ENCODE results near the gene TFR2.

Gene TFR2

DNA sequence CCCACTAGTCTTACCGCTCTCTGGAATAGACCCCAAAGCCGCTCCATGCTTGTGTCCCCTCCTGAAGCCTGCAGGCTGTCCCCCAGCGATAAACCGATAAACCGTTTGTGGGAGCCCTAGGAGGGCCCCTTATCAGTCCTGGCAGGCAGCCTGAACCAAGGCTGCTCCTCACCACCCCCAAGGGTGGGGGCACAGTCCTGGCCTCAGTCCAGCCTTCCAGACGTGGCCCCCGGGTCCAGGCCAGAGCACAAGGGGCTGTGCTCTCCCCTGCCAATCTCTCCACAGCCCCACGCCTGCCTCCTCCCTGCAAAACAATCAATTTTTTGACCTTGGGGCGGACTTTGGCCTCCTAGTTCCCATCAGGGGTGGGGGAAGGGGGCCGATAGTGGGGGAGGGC, at the start of gene TFR2:
TFR2 (minus strand) TSS at position 90 of the 397 bp plus-strand sequence; CDS start at position 47, 43 bp downstream.
- Mint-ChIP-seq H3K27me3 (ENCODE audit: low read depth) (peaks cover 11% of the 10 kb centered on the region), H3K9me3 (no peaks in the 10 kb centered on the region), H3K36me3 (ENCODE audit: low read depth) (no peaks in the 10 kb centered on the region), H3K27ac (no peak within 1 kb of the TSS), H3K4me1 (ENCODE audit: low read depth) (no peaks in the 10 kb centered on the region), H3K4me3 (no peak within 1 kb of the TSS)

DNA sequence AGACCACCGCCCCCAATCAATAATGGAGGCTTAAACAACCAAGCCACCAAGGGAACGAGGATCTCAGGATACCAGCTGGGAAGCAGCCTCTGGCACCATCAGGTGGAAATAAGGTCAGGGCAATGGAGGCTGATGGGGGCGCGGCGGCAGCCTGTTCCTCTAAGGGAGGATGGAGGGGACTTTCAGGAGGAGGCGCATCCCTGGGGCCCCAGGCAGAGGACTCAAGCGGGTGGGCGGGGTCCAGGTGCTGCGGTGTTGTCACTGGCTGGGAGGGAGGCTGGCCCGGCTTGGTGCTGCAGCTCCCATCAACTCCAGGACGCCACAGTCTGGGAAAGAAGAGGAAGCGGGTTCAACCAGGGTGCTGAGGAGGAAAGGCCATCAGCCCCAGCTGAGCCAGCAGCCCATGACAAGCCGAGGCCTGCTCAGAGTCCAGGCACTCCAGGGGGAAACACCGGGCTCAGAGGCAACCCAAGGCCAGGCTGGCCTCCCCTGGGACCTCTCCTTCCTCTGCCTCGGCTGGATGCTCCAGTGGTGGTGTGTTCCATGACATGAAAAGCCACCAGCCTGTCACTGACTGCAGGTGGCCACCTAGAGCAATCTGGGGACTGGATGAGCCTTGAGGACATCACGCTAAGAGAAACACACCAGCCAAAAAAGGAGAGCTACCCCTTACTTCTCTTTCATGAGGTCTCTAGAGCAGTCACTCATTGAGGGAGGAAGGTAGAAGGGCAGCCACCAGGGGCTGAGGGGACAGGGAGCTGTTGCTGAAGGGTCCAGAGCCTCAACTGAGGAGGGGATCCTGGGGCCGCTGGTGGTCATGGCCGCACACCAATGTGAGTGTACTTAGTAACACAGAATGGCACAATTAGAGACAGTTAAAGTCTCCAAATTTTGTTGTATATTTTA, 48.1 kb upstream of the TFR2 start:
- H3K27me3 Mint-ChIP-seq (ENCODE audit: low read depth), result peaks cover 5% of the 10 kb centered on the region
- no peak overlapping the region for H3K27ac Mint-ChIP-seq
- no peaks in the 10 kb centered on the region for H3K9me3 Mint-ChIP-seq
- no peak overlapping the region for H3K4me3 Mint-ChIP-seq
- H3K36me3 Mint-ChIP-seq (ENCODE audit: low read depth), result peaks cover 15% of the 10 kb centered on the region
- peaks cover 22% of the 10 kb centered on the region for H3K4me1 Mint-ChIP-seq (ENCODE audit: low read depth)

DNA sequence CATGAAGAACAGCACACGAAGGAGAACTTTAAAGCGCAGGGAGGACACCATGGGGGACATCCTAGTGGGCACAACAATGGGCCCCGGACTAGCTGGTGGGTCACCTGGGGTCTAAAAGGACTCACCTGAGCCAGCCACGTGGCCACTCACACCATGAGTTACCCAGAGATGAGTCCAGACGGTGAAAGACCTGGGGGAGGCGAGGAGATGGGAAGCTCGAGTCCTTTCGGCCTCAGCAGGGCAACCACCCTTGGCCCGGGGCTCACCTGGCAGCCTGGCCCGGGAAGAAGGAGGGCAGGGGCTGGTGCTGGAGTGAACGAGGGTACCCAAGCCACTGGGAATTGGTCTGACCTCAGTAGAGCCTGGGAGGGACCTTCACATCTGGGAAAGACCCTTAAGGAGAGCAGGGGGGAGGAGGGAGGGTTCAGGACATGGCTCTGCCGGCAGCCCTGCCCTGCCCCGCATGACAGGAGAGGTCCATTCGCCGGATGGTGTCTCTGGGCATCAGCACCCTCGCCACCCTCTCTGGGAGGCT, 47.0 kb upstream of the TFR2 start:
- H3K4me1 Mint-ChIP-seq (ENCODE audit: low read depth), result peaks cover 22% of the 10 kb centered on the region
- H3K36me3 Mint-ChIP-seq (ENCODE audit: low read depth), result peaks cover 15% of the 10 kb centered on the region
- H3K4me3 Mint-ChIP-seq, result no peak overlapping the region
- H3K27ac Mint-ChIP-seq, result no peak overlapping the region
- peaks cover 5% of the 10 kb centered on the region for H3K27me3 Mint-ChIP-seq (ENCODE audit: low read depth)
- no peaks in the 10 kb centered on the region for H3K9me3 Mint-ChIP-seq

DNA sequence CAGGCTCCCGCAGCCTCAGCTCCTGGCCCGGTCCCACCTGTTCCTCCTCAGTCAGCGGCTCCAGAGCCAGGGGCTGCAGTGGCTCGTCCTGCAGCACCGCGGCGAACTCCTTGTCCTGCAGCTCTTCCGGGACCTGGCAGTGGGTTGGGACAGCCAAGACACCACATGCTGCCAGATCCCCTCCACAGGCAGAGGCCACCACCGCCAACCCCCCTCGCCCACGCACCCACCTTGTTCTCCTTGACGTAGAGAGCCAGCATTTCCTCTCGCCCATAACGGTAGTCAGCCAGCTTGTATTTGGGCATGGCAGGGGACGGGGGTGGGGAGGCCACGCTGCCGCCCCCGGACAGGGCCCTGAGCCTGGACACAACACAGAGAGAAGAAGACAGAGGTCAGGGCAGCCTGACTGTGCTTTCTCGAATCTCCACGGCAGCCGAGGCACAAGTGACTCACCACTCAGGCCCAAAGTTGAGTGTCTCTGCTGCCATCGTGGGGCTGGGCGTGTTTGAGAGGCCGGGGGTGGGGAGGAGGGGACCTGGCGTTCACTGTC, 46.5 kb upstream of the TFR2 start:
- no peaks in the 10 kb centered on the region for H3K27me3 Mint-ChIP-seq (ENCODE audit: low read depth)
- no peak overlapping the region for H3K27ac Mint-ChIP-seq
- peaks cover 12% of the 10 kb centered on the region for H3K36me3 Mint-ChIP-seq (ENCODE audit: low read depth)
- H3K4me1 Mint-ChIP-seq (ENCODE audit: low read depth), result peaks cover 19% of the 10 kb centered on the region
- H3K9me3 Mint-ChIP-seq, result no peaks in the 10 kb centered on the region
- H3K4me3 Mint-ChIP-seq, result no peak overlapping the region

GRCh38 chr7:100687261-100687660, 45.9 kb upstream of the TFR2 start:
- H3K9me3 Mint-ChIP-seq, result no peaks in the 10 kb centered on the region
- peaks cover 13% of the 10 kb centered on the region for H3K4me1 Mint-ChIP-seq (ENCODE audit: low read depth)
- H3K4me3 Mint-ChIP-seq, result no peak overlapping the region
- H3K27me3 Mint-ChIP-seq (ENCODE audit: low read depth), result no peaks in the 10 kb centered on the region
- no peak overlapping the region for H3K27ac Mint-ChIP-seq
- H3K36me3 Mint-ChIP-seq (ENCODE audit: low read depth), result peaks cover 10% of the 10 kb centered on the region

DNA sequence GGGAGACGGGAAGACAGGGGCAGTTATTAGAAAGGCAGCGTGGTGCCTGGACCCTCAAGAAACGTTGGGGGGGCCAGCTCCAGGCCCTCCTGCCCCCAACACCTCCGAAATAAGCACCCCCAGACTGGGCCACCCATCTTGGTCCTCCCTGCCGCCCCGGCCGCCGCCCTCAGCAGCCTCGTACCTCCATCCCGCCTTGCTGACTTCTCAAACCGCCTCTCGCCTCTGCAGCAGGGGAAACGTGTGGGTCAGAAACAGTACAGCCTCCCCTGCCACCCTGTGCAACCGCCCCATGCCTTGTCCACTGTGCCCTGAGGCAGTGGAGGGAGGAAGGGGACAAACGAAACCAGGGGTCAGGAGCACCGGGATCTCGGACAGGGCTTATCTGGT, 45.5 kb upstream of the TFR2 start:
- no peak overlapping the region for H3K4me3 Mint-ChIP-seq
- no peaks in the 10 kb centered on the region for H3K9me3 Mint-ChIP-seq
- H3K36me3 Mint-ChIP-seq (ENCODE audit: low read depth), result peaks cover 10% of the 10 kb centered on the region
- H3K4me1 Mint-ChIP-seq (ENCODE audit: low read depth), result peaks cover 10% of the 10 kb centered on the region
- no peak overlapping the region for H3K27ac Mint-ChIP-seq
- no peaks in the 10 kb centered on the region for H3K27me3 Mint-ChIP-seq (ENCODE audit: low read depth)

- Mint-ChIP-seq H3K4me1 (ENCODE audit: low read depth) (peaks cover 7% of the 10 kb centered on the region), H3K9me3 (no peaks in the 10 kb centered on the region), H3K27me3 (ENCODE audit: low read depth) (no peaks in the 10 kb centered on the region), H3K4me3 (no peak overlapping the region), H3K27ac (no peak overlapping the region), H3K36me3 (ENCODE audit: low read depth) (peaks cover 7% of the 10 kb centered on the region)
Measured at GRCh38 chr7:100686201-100686821, 45.0 kb upstream of the TFR2 start.

DNA sequence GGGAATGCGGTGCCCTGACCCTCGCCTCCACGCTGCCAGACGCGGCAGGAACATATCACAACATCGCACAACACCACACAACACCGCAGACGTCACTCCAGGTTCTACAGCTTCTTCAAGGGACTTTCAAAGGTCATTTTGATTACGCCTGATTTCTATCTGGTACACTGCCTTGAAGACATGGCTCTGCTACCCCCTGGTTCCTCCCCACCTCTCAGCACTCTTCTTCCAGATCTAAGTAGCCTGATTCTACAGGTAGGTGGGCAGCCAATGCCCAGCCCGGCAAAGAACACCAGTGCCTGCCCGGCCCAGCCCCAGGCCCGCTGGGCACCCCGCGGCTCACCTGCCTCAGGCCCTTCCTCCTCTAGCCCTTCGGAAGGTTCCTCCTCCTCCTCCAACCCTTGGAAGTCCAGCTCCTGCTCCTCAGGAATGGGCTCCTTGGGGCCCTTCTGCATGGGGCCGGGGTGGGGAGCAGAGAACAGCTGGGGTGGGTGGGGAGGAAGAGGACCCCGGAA, 44.3 kb upstream of the TFR2 start:
- peaks cover 7% of the 10 kb centered on the region for H3K36me3 Mint-ChIP-seq (ENCODE audit: low read depth)
- no peaks in the 10 kb centered on the region for H3K9me3 Mint-ChIP-seq
- no peaks in the 10 kb centered on the region for H3K27me3 Mint-ChIP-seq (ENCODE audit: low read depth)
- H3K4me1 Mint-ChIP-seq (ENCODE audit: low read depth), result peaks cover 7% of the 10 kb centered on the region
- H3K27ac Mint-ChIP-seq, result no peak overlapping the region
- H3K4me3 Mint-ChIP-seq, result no peak overlapping the region

- no peaks in the 10 kb centered on the region for H3K27me3 Mint-ChIP-seq (ENCODE audit: low read depth)
- H3K9me3 Mint-ChIP-seq, result no peaks in the 10 kb centered on the region
- H3K36me3 Mint-ChIP-seq (ENCODE audit: low read depth), result peaks cover 8% of the 10 kb centered on the region
- H3K4me1 Mint-ChIP-seq (ENCODE audit: low read depth), result peaks cover 9% of the 10 kb centered on the region
- no peak overlapping the region for H3K4me3 Mint-ChIP-seq
- H3K27ac Mint-ChIP-seq, result no peak overlapping the region
Measured at GRCh38 chr7:100685049-100685605, 43.8 kb upstream of the TFR2 start.

DNA sequence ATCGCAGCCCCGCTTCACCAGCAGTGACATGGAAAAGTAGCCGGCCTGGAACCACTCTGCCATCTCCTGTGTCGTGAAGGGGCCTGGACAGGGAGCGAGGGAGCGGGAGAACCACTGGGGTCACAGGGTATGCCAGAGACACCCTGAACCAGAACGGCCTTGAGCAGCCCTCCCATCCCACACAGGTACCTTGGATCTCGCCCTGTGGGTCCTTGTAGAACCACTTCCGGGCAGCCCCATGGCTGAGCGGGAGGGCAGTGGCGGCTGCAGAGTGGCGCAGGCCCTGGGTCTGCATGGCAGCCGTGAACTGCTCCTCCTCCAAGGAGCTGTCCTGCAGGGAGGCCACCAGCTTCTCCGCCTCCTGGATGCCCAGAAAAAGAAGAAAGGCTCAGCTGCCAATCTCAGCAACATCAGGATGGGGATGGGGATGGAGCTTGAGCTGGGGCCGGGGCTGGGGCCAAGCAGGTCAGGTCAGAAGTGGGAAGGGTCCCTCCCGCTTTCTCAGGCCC, 43.2 kb upstream of the TFR2 start:
- Mint-ChIP-seq H3K27me3 (ENCODE audit: low read depth) (no peaks in the 10 kb centered on the region), H3K4me3 (no peak overlapping the region), H3K36me3 (ENCODE audit: low read depth) (peaks cover 11% of the 10 kb centered on the region), H3K9me3 (no peaks in the 10 kb centered on the region), H3K4me1 (ENCODE audit: low read depth) (peaks cover 9% of the 10 kb centered on the region), H3K27ac (no peak overlapping the region)

DNA sequence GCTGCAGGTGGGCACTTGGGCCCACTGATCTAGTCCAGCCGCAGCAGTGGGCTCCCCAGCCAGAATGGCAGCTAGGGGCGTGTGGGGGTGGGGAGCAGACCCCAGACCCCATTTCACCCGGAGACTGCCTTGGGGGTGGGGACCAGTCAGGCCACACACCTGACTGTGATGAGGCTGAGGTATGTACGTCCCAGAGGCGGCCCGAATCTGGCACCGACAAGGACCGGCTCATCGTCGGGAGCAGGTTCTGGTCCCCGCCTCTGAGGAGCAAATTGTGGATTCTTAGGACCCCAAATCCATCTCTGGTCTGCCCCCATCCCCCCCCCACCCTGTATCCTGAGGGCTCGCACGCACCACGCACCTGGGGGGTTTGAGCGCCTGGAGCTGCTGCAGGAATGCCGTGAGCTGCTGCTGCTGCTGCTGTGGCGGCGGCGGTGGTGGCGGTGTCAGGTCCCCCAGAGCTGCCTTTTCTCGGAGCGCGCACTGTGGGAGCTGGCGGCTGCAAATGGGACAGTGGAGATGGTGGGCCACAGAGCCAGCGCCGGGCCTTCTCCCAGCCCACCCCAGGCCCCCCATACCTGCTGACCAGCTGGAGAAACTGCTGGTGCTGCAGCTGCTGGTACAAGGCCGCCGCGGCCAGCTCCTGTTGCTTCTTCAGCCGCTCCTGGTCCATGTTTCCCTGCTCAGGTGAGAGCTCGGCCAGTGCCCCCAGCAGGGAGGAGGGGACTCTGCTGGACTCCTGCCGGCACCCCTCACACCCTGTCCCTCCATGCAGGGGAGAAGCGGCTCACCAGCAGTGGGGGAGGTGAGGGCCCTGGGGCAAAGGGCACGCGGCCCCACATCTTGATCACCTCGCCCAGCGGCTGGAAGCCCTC, 42.5 kb upstream of the TFR2 start:
- H3K4me3 Mint-ChIP-seq, result no peak overlapping the region
- H3K27me3 Mint-ChIP-seq (ENCODE audit: low read depth), result no peaks in the 10 kb centered on the region
- peaks cover 7% of the 10 kb centered on the region for H3K4me1 Mint-ChIP-seq (ENCODE audit: low read depth)
- no peaks in the 10 kb centered on the region for H3K9me3 Mint-ChIP-seq
- peaks cover 11% of the 10 kb centered on the region for H3K36me3 Mint-ChIP-seq (ENCODE audit: low read depth)
- H3K27ac Mint-ChIP-seq, result no peak overlapping the region

DNA sequence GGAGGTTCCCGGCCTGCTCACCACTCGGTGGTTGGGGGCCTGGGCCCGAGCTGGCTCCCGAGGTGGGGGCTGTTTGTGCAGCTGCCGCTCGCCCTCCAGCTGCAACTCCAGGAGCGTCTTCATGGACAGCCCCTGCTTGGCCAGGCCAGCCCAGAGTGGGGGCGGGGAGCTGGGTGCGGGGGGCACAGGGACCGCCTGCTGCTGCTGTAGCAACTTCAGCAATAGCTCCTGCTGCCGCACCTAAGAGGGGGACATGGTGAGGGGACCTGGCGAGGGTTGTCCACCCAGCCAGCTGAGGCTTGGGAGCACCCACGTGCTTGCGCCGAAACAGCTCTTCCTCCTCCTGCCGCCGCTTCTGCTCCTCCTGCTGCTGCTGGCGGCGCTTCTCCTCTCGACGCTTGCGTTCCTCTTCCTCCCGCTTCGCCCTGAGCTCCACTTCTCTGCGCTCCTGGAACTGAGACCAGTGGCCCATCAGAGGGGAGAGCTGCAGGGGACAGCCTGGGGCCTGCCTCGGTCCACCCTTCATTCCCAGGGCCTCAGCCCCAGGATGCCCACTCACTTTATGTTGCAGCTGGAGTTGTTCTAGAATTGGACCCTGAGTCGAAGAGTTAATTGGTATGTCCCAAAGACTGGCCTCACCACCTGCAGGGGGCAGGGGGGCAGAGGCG, 41.8 kb upstream of the TFR2 start:
- Mint-ChIP-seq H3K27ac (no peak overlapping the region), H3K36me3 (ENCODE audit: low read depth) (peaks cover 11% of the 10 kb centered on the region), H3K9me3 (no peaks in the 10 kb centered on the region), H3K27me3 (ENCODE audit: low read depth) (no peaks in the 10 kb centered on the region), H3K4me3 (no peak overlapping the region), H3K4me1 (ENCODE audit: low read depth) (peaks cover 5% of the 10 kb centered on the region)

- no peak overlapping the region for H3K4me3 Mint-ChIP-seq
- peaks cover 11% of the 10 kb centered on the region for H3K36me3 Mint-ChIP-seq (ENCODE audit: low read depth)
- no peak overlapping the region for H3K27ac Mint-ChIP-seq
- no peaks in the 10 kb centered on the region for H3K27me3 Mint-ChIP-seq (ENCODE audit: low read depth)
- peaks cover 5% of the 10 kb centered on the region for H3K4me1 Mint-ChIP-seq (ENCODE audit: low read depth)
- H3K9me3 Mint-ChIP-seq, result no peaks in the 10 kb centered on the region
Measured at GRCh38 chr7:100682228-100682741, 40.9 kb upstream of the TFR2 start.

Data from T-helper 1 cell treated with Interleukin-12 subunit alpha and Interleukin-12 subunit beta and Interleukin-4 antibody, amounts not matched to agents 30 μg/mL and 1 μg/mL, for 36 hours (primary cell).